A673 (cell line): Measurements from ENCODE around the gene ME3. TPM values are rescaled to one million over a fixed set of nuclear protein-coding genes. Genes with fewer than 3 reads are reported as not detected.

Experiments used
- BruUV-seq: library from RNA; stranded (reverse); fragments of 400-500 nt; replicated peaks from 2 replicates; lab custom pipeline; 2021; lab: Mats Ljungman, UMichigan
- CTCF ChIA-PET: fragments of 300-600 bp; sonication (Branson Sonifier 250); formaldehyde crosslinking; loops from one replicate; lab custom pipeline; 2022; ENCODE audit warnings: antibody characterized with exemption; lab: Charles Lee
- POLR2A ChIA-PET: fragments of 300-600 bp; sonication (Branson Sonifier 250); formaldehyde crosslinking; loops from one replicate; lab custom pipeline; 2022; ENCODE audit warnings: antibody characterized with exemption; ENCODE audit not compliant: low non-redundant PET; lab: Charles Lee
- DNase-seq: peaks from one replicate; pipeline ENCODE4 v3.0.0-alpha.2; 2015; ENCODE audit warnings: low spot score
- H3K27ac ChIP-seq: fragments of 200-600 bp; sonication (generic); 2 replicates; pipeline ENCODE4 v1.5.1; 2016; ENCODE audit warnings: mixed run types, low read depth, mild to moderate bottlenecking, mixed read lengths, antibody characterized with exemption, low read length; ENCODE audit not compliant: poor library complexity, severe bottlenecking
- H3K27me3 ChIP-seq: fragments of 200-600 bp; sonication (generic); replicated peaks from 2 replicates; pipeline ENCODE4 v1.6.1; 2017; ENCODE audit warnings: mixed run types, low read depth, mild to moderate bottlenecking, mixed read lengths, antibody characterized with exemption, low read length; ENCODE audit not compliant: insufficient read depth, poor library complexity
- H3K36me3 ChIP-seq: fragments of 200-600 bp; sonication (generic); 2 replicates; pipeline ENCODE4 v1.6.1; 2016; ENCODE audit warnings: mixed run types, mild to moderate bottlenecking, mixed read lengths, antibody characterized with exemption, low read length; ENCODE audit not compliant: insufficient read depth, poor library complexity, severe bottlenecking
- H3K4me1 ChIP-seq: fragments of 200-600 bp; sonication (generic); 2 replicates; pipeline ENCODE4 v1.6.1; 2017; ENCODE audit warnings: mixed run types, mild to moderate bottlenecking, mixed read lengths, antibody characterized with exemption, low read length; ENCODE audit not compliant: insufficient read depth, poor library complexity, severe bottlenecking
- H3K4me3 ChIP-seq: fragments of 200-600 bp; sonication (generic); 2 replicates; pipeline ENCODE4 v1.5.1; 2016; ENCODE audit warnings: low read depth, mixed run types, mild to moderate bottlenecking, mixed read lengths, low read length; ENCODE audit not compliant: poor library complexity, severe bottlenecking
- H3K9me3 ChIP-seq: fragments of 200-600 bp; sonication (generic); 2 replicates; pipeline ENCODE4 v1.6.1; 2016; ENCODE audit warnings: mixed run types, low read depth, mild to moderate bottlenecking, mixed read lengths, antibody characterized with exemption, low read length; ENCODE audit not compliant: poor library complexity, severe bottlenecking
- CTCF ChIP-seq: fragments of 300-800, 200-600 bp; sonication (generic); conservative IDR thresholded peaks from 2 replicates; pipeline ENCODE4 v1.5.1; 2017; ENCODE audit warnings: low read depth, mild to moderate bottlenecking, antibody characterized with exemption, low read length, moderate library complexity, mixed read lengths
- EZH2 ChIP-seq: fragments of 200-600 bp; sonication (generic); IDR thresholded peaks from 2 replicates; pipeline ENCODE4 v1.6.1; 2017; ENCODE audit warnings: borderline replicate concordance, low read depth, mild to moderate bottlenecking, mixed read lengths, antibody characterized with exemption, low read length; ENCODE audit not compliant: poor library complexity, severe bottlenecking
- intact Hi-C: fragments of 100-400 bp; cut with micrococcal nuclease; formaldehyde crosslinking; loops from one replicate; pipeline ENCODE4 v1.10.0; 2022; ENCODE audit not compliant: unreplicated experiment
- total RNA-seq: library from RNA; stranded (reverse); gene quantifications from 2 replicates; pipeline ENCODE4 v1.2.3, GENCODE V29; 2021

The ME3 gene
- total RNA-seq, 1 experiment from 2014 or later = 7.6 TPM

- ChIA-PET CTCF (interaction anchor here (0.6 to 1.1 kb wide), 3 partner anchors 31 to 424 kb away, joined by 3 to 4 read pairs (median 4); no protein-coding TSS in a partner anchor), POLR2A (no interaction called here)
- TF ChIP-seq EZH2 (no peak), CTCF (0 out of 2 replicates have a peak, but pooled peaks have one; percentile 19)
- Histone ChIP-seq H3K27ac (no peak overlapping the region), H3K4me1 (peaks cover 46% of the 10 kb centered on the region), H3K4me3 (no peak overlapping the region), H3K36me3 (no peaks in the 10 kb centered on the region), H3K9me3 (no peaks in the 10 kb centered on the region), H3K27me3 (no peaks in the 10 kb centered on the region)
- intact Hi-C loops = no loop called here
- BruUV-seq = no TSS peak
- peak; percentile 96 for DNase-seq
Measured at GRCh38 chr11:86515297-86516094, 156.9 kb downstream of the ME3 start.

GRCh38 chr11:86514453-86514852 is 158.0 kb downstream of the ME3 start:
- no peaks in the 10 kb centered on the region for H3K27me3 ChIP-seq
- no peaks in the 10 kb centered on the region for H3K9me3 ChIP-seq
- TF ChIP-seq CTCF (no peak), EZH2 (no peak)
- intact Hi-C loops = no loop called here
- H3K4me1 ChIP-seq = peaks cover 38% of the 10 kb centered on the region
- ChIA-PET POLR2A (no interaction called here), CTCF (no interaction called here)
- no peak for DNase-seq
- H3K36me3 ChIP-seq = no peaks in the 10 kb centered on the region
- H3K4me3 ChIP-seq = no peak overlapping the region
- no TSS peak for BruUV-seq
- no peak overlapping the region for H3K27ac ChIP-seq

- Histone ChIP-seq H3K9me3 (no peaks in the 10 kb centered on the region), H3K27me3 (no peaks in the 10 kb centered on the region), H3K27ac (no peak overlapping the region), H3K4me1 (peaks cover 32% of the 10 kb centered on the region), H3K36me3 (no peaks in the 10 kb centered on the region), H3K4me3 (no peak overlapping the region)
- intact Hi-C loops = no loop called here
- TF ChIP-seq CTCF = no peak
- no peak for TF ChIP-seq EZH2
- no TSS peak for BruUV-seq
- POLR2A ChIA-PET = no interaction called here
- CTCF ChIA-PET = no interaction called here
- DNase-seq = no peak
Measured at GRCh38 chr11:86513746-86514373, 158.6 kb downstream of the ME3 start.
